Measurements from ENCODE around the gene CEACAM21. TPM values are rescaled to one million over a fixed set of nuclear protein-coding genes. Genes with fewer than 3 reads are reported as not detected.

CEACAM21 gene
- total RNA-seq, 1 experiment from 2014 or later = not detected

DNA sequence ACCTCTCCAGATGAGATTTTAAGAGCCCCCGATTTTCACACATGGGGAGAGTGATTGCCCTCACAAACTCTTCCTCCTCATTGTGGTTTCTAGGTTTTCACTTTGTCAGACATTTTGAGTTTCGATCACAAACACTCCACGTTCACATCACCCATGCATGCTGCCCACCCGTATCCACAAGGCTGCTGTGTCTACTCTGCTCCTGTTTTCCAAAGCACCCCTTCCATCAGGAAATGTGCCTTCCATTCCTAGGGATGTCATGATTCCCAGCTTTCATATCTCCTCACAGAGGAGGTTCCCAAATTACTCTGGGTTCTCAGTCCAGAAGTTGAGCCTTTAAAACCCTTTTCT lies 45.8 kb upstream of the CEACAM21 start:
- H4K20me1 ChIP-seq (ENCODE audit: control insufficient read depth, insufficient read depth, insufficient read length) = no peaks in the 10 kb centered on the region
- no peak overlapping the region for H2AK5ac ChIP-seq (ENCODE audit: insufficient read length, low read length)
- no peak overlapping the region for H3K27ac ChIP-seq (ENCODE audit: insufficient read length, low read depth, low read length)
- H3K79me2 ChIP-seq (ENCODE audit: insufficient read depth, low read length) = no peaks in the 10 kb centered on the region
- no peak overlapping the region for H3T11ph ChIP-seq (ENCODE audit: low read length)
- H3K9me3 ChIP-seq (ENCODE audit: control insufficient read depth, low read depth, low read length) = peaks cover 12% of the 10 kb centered on the region
- no peaks in the 10 kb centered on the region for H3K4me1 ChIP-seq (ENCODE audit: insufficient read depth, low read length)
- Mint-ChIP-seq H3K9me3 (peaks cover 78 to 89% of the 10 kb centered on the region in 2 experiments), H3K27ac (no peak overlapping the region), H3K4me3 (no peak overlapping the region), H3K36me3 (ENCODE audit: insufficient read depth in 1 of 3, low read depth in 3 of 3) (peaks cover 0 to 19% (median 0%) of the 10 kb centered on the region in 3 experiments; a peak in 3 of 7 replicates), H3K27me3 (ENCODE audit: low read depth) (peaks cover 4% of the 10 kb centered on the region), H3K4me1 (no peaks in the 10 kb centered on the region)
- H3K56ac ChIP-seq (ENCODE audit: insufficient read length, low read depth, low read length) = no peak overlapping the region
- no CpG with 5 or more reads among the region's 4 CpGs for WGBS (ENCODE audit: extremely low coverage, insufficient read length, low lambda C conversion rate)
- H4K8ac ChIP-seq (replicated peaks; ENCODE audit: insufficient read length, low read depth, low read length) = no peak overlapping the region
- no peaks in the 10 kb centered on the region for H3K23me2 ChIP-seq (ENCODE audit: insufficient read length, low read depth, low read length, poor library complexity, severe bottlenecking)
- no peak overlapping the region for H4K91ac ChIP-seq (ENCODE audit: insufficient read length, low read depth, low read length)
- H2BK120ac ChIP-seq (ENCODE audit: low read depth, low read length, poor library complexity, severe bottlenecking) = no peak overlapping the region
- no peak for TF ChIP-seq CTCF (conservative IDR thresholded peaks at IDR 0.05)
- no peak overlapping the region for H3K4me2 ChIP-seq (ENCODE audit: insufficient read depth, insufficient read length, low read length)
- H2BK5ac ChIP-seq (ENCODE audit: insufficient read length, low read length) = no peak overlapping the region
- no peak overlapping the region for H2BK15ac ChIP-seq (ENCODE audit: low read depth, low read length)
- H3K27me3 ChIP-seq (ENCODE audit: insufficient read depth, low read length) = no peaks in the 10 kb centered on the region
- no peak for DNase-seq
- no peak overlapping the region for H2BK20ac ChIP-seq (ENCODE audit: low read depth, low read length, poor library complexity, severe bottlenecking)
- H3K18ac ChIP-seq (ENCODE audit: insufficient read length, low read depth, low read length) = no peak overlapping the region
- no peak overlapping the region for H3K4ac ChIP-seq (ENCODE audit: low read depth, low read length)
- no peak overlapping the region for H3K9ac ChIP-seq (ENCODE audit: extremely low read depth, insufficient read length, low read length)
- no peak overlapping the region for H2AFZ ChIP-seq (ENCODE audit: low read length)
- no peak overlapping the region for H3K14ac ChIP-seq (ENCODE audit: insufficient read depth, low read length)
- no peaks in the 10 kb centered on the region for H3K79me1 ChIP-seq (ENCODE audit: insufficient read depth, low read depth, low read length, poor library complexity, severe bottlenecking)
- no peak overlapping the region for H2BK12ac ChIP-seq (ENCODE audit: insufficient read length, low read depth, low read length)
- H4K5ac ChIP-seq (ENCODE audit: insufficient read length, low read depth, low read length) = no peak overlapping the region
- H3K23ac ChIP-seq (ENCODE audit: insufficient read length, low read depth, low read length) = no peak overlapping the region
